Epithelial cell of prostate (primary cell): ENCODE data around the gene BET1.
A peak's percentile ranks its signal among the peaks of the same experiment; 100 is the strongest.

ENCODE experiments used
- DNase-seq: peaks from one replicate; pipeline ENCODE4 v3.0.0-alpha.2; 2011; ENCODE audit warnings: low read depth, low spot score
- H3K27ac ChIP-seq: fragments of 450-650 bp; 2 replicates; pipeline ENCODE4 v1.5.1; 2017; ENCODE audit warnings: mild to moderate bottlenecking

BET1 gene

GRCh38 chr7:94015538-94015937 is 11.4 kb upstream of the BET1 start:
- no peak overlapping the region for H3K27ac ChIP-seq
- no peak for DNase-seq

DNA sequence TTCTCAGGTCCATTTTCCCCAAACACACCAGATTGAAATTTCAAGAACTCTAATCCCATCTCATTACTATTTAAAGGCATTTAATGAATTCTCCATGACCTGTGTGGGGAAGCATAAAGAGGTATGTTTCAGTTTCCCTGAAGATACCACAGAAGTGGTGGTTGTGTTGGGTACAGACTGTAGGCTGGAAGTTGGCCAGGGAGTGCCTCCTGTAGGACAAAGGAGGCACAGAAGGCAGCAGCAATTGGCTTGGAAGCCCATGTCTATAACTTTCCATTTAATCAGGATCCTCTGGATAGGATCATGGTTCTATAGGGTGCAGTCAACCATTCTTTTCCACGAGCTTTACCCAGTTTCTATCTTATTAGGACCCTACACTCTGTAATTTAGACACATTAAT is 8.6 kb upstream of the BET1 start:
- no peak overlapping the region for H3K27ac ChIP-seq
- no peak for DNase-seq

DNA sequence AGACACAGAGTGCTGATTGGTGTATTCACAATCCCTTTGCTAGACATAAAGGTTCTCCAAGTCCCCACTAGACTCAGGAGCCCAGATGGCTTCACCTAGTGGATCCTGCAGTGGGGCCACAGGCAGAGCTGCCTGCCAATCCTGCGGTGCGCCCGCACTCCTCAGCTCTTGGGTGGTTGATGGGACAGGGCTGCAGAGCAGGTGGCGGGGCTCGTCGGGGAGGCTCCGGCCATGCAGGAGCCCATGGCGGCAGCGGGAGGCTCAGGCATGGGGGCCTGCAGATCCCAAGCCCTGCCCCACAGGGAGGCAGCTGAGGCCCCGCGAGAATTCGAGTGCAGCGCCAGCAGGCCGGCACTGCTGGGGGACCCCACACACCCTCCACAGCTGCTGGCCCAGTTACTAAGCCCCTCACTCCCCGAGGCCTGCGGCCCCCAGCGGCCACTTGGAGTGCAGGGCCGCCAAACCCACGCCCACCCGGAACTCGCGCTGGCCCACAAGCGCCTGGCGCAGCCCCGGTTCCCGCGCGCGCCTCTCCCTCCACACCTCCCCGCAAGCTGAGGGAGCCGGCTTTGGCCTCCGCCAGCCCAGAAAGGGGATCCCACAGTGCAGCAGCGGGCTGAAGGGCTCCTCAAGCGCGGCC is 7.7 kb upstream of the BET1 start:
- no peak for DNase-seq
- no peak overlapping the region for H3K27ac ChIP-seq

DNA sequence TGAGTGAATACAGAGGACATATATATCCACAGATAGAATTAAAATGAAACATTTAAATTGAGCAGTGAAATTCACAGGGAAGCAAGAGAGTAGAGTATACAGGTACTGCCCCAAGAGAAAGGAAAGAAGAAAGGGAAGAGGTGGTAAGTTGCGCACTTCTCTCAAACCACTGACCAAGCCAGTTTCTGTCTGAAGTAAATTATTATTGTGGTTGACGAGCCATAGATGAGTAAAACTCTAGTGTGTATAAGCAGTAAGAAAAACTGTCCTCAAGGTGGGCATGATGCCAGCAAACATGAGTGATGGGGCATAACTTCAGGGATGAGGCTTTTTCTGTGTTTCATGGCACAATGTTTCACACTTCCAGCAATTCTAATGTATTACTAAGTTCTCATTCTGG is 4.4 kb upstream of the BET1 start:
- peak; percentile 43 for DNase-seq
- no peak overlapping the region for H3K27ac ChIP-seq

DNA sequence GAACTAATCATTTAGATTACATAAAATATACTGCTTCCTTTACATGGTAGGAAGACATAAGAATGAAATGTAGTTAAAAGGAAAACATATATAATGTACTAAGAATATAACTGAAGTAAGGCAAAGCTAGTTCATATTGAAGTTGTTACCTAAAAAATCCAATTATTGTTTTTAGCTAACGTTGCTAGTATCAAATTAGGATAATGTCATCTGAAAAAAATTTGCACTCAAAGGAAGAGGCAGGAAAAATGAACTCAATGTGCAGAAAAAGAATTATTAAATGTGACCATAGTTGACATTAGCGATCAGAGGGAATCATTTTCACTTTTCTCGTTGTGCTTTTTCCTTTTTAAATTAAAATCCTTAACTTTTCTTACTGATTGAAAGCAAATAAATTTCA is 1.6 kb upstream of the BET1 start:
- no peak overlapping the region for H3K27ac ChIP-seq
- no peak for DNase-seq

DNA sequence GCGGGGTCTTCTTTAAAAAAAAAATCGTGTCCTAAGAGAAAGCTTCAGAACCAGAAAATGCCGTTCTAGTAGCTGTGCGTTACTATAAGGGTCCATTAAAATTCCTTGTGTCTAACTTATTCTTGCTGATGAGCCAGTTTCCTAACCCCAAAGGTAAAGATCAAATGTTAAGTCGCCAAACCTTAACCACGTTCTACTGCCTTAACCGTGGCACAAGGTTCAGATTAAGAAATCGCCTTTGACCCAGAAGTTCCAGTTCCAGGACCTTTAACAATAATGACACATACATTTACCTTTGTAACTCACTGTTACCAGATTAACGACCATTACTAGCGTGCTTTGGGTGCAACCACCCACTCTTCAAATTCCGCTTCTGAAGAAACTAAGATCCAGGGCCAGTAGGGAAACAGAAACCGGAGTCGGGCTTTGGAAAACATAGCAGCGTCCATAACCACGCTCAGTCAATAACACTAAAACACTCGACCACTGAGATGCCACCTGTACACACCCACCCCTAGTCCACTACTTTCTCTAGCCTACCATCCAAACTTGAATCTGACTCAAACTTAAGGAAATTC is 620 bp downstream of the BET1 start:
- peak overlapping the region; percentile 59 for H3K27ac ChIP-seq
- no peak for DNase-seq

DNA sequence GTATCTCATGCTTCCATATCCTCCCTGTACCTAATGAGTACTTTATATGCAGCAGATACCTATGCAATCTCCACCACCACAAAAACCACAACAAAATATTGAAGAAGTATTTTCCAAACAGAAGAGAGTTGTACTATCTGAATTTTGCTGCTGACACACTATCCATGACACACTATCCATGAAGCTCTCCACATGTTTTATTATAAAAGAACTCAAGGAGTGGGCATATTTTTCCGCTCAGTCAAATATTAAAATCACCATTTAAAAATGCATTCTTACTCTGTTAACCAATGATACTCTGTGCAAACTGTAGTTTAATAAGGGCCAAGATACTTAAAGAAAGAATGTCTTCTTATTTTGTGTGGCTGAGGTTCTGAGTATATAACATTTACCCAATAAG is 2.8 kb downstream of the BET1 start:
- no peak overlapping the region for H3K27ac ChIP-seq
- DNase-seq: no peak

DNA sequence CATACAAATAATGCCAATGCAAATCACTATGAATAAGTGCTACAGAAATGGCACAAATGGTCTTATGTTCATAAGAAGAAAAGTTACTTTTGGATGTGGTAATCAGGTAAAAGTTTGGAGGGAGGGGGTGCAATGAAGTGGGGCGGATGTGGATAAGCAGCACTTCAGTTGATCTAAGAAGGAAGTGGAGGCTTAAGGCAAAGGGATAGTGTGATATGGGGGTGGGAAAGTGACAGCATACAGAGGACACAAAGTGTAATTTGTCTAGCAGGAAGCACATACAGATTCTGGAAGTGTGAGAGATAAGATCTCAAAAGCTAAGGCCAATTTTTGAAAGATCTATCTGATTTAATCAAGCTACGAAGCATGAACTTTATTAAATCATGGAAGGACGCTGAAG is 6.3 kb downstream of the BET1 start:
- no peak overlapping the region for H3K27ac ChIP-seq
- DNase-seq: no peak

DNA sequence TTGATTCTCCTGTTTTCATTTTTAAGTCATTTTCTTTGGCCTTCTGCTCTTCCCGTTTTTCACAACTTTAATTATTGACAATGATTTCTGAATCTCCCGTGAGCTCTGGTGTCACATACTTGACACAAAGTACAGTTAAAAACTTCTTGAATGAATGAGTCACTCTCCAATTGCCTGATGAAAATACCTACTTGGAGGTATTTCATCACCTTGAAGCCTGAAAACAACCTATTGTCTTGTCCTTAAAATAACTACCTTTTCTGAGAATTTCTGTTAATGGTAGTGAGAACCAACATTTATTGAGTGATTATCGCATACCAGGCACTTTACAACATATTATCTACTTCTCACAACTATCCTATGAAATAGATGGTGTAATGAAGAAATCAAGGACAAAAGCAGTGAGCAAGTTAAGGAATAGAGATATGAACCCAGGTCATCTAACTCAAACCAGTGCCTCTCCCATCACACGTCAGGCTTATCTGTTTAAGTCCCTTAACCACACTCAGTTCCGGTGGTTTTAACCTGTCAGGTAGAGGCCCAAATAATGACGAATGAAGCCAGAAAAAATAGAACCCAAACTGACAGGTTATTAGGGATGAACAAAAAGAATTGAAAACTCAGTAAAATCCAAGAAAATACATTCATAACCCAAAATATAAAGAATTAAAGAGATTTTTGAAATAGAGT is 11.6 kb downstream of the BET1 start:
- peak overlapping the region; percentile 34 for H3K27ac ChIP-seq
- DNase-seq: no peak

DNA sequence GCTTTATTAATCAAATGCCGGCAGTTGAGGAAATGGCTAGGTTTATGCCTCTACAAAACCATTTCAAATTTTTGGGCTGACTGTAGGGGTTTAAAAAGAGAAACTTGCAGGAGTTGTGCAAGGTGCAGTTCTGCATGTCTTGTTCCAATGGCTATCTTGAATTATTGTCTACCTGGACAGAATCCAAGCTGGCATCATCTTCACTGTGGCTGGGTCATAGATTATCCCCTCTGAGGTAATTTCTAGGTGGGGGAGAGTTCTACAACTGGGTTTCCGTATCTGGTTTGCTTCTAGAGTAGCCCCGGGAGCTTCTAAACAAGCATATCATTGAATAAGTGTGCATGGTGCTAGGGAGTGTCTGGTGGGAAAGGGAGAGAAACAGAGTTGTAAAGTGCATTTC is 16.9 kb downstream of the BET1 start:
- DNase-seq: no peak
- no peak overlapping the region for H3K27ac ChIP-seq

GRCh38 chr7:93985101-93985500 is 19.1 kb downstream of the BET1 start:
- DNase-seq: no peak

GRCh38 chr7:93984024-93984423 is 20.1 kb downstream of the BET1 start:
- H3K27ac ChIP-seq: no peak overlapping the region
- no peak for DNase-seq

More at GRCh38 chr7:93985101-93985500, 19.1 kb downstream of the BET1 start:
- H3K27ac ChIP-seq: no peak overlapping the region

DNA sequence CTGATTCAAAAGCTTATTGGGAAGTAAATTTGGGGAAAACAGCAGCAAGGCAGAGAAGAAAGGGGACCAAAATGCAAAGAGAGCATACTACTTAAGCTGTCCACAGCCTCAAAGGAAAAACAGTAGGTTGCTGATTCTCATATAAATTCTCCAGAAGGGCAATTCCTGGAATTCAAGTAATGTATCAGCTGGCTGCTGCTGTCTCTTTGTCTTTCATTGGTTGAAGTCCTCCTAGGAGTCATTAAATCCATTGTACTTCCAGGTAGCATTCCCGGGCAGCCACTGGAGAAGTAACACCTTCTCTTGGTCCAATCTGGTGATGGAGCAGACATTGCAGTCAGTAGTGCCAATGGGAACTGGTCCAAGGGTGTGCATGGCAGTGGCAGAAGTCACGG is 22.7 kb downstream of the BET1 start:
- H3K27ac ChIP-seq: no peak overlapping the region
- DNase-seq: no peak

- no peak for DNase-seq
- H3K27ac ChIP-seq: no peak overlapping the region
Observed at GRCh38 chr7:93980744-93981479, 23.2 kb downstream of the BET1 start.

GRCh38 chr7:93977211-93977950 is 26.8 kb downstream of the BET1 start:
- no peak overlapping the region for H3K27ac ChIP-seq
- no peak for DNase-seq

DNA sequence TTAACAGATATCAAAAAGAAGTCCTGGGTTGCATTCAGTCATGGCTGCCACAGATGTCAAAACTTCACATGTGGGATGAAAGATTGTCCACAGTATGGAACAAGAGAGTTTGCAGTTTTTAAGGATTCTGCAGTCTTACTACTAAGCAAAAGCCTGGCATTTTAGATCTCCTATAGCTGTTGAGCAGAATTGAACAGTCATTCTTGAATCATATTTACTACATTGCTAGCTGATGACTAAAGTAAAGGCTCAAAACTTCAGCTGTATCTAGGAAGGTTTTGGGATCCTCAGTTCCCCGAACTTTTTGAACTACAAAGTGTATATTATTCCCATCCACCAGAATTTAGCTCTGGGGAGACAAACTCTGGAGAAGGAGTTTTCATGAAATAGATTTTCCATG is 31.0 kb downstream of the BET1 start:
- no peak overlapping the region for H3K27ac ChIP-seq
- DNase-seq: no peak

GRCh38 chr7:93972029-93972725 is 32.0 kb downstream of the BET1 start:
- H3K27ac ChIP-seq: no peak overlapping the region
- no peak for DNase-seq

GRCh38 chr7:93968911-93969620 is 35.1 kb downstream of the BET1 start:
- no peak for DNase-seq
- no peak overlapping the region for H3K27ac ChIP-seq

GRCh38 chr7:93964813-93965212 is 39.3 kb downstream of the BET1 start:
- no peak for DNase-seq
- no peak overlapping the region for H3K27ac ChIP-seq
